ENCODE results near the gene SMC1B. TPM values are rescaled to one million over a fixed set of nuclear protein-coding genes. Genes with fewer than 3 reads are reported as not detected.

SMC1B gene
- total and polyA plus RNA-seq, 2 experiments from 2014 or later: 0.10 TPM; not detected in 1

DNA sequence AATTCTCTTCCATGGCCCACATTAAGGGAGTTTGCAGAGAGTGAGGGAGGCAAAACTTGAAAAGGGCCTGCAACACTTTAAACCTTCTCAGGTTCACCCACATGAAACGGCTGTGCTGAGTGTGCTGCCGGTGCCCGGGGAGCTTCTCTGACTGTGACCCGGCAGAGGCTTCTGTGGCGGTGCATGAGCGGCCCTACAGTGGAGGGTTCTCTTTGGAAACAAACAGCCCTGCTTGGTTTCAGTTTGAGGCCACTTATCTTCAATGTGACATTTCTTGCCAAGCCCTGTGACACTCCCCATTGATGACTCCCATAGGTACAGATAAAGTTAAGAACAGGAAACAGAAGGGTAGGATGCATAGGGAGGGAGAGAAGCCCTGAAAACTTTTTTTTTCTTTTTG lies 71.9 kb downstream of the SMC1B start:
- H3K4me3 ChIP-seq: no peak overlapping the region
- no peaks in the 10 kb centered on the region for H3K27me3 ChIP-seq (ENCODE audit: insufficient read depth)
- H3K4me2 ChIP-seq: no peak overlapping the region
- H3K9me3 Mint-ChIP-seq: no peaks in the 10 kb centered on the region
- H3K79me2 ChIP-seq (replicated peaks; ENCODE audit: insufficient read depth): no peaks in the 10 kb centered on the region
- H3K27ac Mint-ChIP-seq: no peak overlapping the region
- no peaks in the 10 kb centered on the region for H3K4me1 Mint-ChIP-seq
- H3K36me3 ChIP-seq (ENCODE audit: insufficient read depth): 0 out of 2 replicates have a peak, but pooled peaks cover 15% of the 10 kb centered on the region
- peaks cover 2% of the 10 kb centered on the region for H3K27me3 Mint-ChIP-seq (ENCODE audit: insufficient read depth, low read depth, poor library complexity)
- no peaks in the 10 kb centered on the region for H3K4me1 ChIP-seq (ENCODE audit: insufficient read depth)
- no peaks in the 10 kb centered on the region; the same call in 1 of the 2 replicates for H3K9me2 ChIP-seq (ENCODE audit: insufficient read depth)
- H2AFZ ChIP-seq: no peak overlapping the region
- DNase-seq (ENCODE audit: low spot score) (no peak), ATAC-seq (no peak)
- no peak overlapping the region for H3K27ac ChIP-seq (ENCODE audit: low read depth)
- TF ChIP-seq, protein P1, sequence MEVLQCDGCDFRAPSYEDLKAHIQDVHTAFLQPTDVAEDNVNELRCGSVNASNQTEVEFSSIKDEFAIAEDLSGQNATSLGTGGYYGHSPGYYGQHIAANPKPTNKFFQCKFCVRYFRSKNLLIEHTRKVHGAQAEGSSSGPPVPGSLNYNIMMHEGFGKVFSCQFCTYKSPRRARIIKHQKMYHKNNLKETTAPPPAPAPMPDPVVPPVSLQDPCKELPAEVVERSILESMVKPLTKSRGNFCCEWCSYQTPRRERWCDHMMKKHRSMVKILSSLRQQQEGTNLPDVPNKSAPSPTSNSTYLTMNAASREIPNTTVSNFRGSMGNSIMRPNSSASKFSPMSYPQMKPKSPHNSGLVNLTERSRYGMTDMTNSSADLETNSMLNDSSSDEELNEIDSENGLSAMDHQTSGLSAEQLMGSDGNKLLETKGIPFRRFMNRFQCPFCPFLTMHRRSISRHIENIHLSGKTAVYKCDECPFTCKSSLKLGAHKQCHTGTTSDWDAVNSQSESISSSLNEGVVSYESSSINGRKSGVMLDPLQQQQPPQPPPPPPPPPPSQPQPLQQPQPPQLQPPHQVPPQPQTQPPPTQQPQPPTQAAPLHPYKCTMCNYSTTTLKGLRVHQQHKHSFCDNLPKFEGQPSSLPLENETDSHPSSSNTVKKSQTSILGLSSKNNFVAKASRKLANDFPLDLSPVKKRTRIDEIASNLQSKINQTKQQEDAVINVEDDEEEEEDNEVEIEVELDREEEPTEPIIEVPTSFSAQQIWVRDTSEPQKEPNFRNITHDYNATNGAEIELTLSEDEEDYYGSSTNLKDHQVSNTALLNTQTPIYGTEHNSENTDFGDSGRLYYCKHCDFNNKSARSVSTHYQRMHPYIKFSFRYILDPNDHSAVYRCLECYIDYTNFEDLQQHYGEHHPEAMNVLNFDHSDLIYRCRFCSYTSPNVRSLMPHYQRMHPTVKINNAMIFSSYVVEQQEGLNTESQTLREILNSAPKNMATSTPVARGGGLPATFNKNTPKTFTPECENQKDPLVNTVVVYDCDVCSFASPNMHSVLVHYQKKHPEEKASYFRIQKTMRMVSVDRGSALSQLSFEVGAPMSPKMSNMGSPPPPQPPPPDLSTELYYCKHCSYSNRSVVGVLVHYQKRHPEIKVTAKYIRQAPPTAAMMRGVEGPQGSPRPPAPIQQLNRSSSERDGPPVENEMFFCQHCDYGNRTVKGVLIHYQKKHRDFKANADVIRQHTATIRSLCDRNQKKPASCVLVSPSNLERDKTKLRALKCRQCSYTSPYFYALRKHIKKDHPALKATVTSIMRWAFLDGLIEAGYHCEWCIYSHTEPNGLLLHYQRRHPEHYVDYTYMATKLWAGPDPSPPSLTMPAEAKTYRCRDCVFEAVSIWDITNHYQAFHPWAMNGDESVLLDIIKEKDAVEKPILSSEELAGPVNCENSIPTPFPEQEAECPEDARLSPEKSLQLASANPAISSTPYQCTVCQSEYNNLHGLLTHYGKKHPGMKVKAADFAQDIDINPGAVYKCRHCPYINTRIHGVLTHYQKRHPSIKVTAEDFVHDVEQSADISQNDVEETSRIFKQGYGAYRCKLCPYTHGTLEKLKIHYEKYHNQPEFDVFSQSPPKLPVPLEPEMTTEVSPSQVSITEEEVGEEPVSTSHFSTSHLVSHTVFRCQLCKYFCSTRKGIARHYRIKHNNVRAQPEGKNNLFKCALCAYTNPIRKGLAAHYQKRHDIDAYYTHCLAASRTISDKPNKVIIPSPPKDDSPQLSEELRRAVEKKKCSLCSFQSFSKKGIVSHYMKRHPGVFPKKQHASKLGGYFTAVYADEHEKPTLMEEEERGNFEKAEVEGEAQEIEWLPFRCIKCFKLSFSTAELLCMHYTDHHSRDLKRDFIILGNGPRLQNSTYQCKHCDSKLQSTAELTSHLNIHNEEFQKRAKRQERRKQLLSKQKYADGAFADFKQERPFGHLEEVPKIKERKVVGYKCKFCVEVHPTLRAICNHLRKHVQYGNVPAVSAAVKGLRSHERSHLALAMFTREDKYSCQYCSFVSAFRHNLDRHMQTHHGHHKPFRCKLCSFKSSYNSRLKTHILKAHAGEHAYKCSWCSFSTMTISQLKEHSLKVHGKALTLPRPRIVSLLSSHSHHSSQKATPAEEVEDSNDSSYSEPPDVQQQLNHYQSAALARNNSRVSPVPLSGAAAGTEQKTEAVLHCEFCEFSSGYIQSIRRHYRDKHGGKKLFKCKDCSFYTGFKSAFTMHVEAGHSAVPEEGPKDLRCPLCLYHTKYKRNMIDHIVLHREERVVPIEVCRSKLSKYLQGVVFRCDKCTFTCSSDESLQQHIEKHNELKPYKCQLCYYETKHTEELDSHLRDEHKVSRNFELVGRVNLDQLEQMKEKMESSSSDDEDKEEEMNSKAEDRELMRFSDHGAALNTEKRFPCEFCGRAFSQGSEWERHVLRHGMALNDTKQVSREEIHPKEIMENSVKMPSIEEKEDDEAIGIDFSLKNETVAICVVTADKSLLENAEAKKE (CRISPR knock-in tag; IDR thresholded peaks at IDR 0.05): no peak
- TF ChIP-seq, protein P2, sequence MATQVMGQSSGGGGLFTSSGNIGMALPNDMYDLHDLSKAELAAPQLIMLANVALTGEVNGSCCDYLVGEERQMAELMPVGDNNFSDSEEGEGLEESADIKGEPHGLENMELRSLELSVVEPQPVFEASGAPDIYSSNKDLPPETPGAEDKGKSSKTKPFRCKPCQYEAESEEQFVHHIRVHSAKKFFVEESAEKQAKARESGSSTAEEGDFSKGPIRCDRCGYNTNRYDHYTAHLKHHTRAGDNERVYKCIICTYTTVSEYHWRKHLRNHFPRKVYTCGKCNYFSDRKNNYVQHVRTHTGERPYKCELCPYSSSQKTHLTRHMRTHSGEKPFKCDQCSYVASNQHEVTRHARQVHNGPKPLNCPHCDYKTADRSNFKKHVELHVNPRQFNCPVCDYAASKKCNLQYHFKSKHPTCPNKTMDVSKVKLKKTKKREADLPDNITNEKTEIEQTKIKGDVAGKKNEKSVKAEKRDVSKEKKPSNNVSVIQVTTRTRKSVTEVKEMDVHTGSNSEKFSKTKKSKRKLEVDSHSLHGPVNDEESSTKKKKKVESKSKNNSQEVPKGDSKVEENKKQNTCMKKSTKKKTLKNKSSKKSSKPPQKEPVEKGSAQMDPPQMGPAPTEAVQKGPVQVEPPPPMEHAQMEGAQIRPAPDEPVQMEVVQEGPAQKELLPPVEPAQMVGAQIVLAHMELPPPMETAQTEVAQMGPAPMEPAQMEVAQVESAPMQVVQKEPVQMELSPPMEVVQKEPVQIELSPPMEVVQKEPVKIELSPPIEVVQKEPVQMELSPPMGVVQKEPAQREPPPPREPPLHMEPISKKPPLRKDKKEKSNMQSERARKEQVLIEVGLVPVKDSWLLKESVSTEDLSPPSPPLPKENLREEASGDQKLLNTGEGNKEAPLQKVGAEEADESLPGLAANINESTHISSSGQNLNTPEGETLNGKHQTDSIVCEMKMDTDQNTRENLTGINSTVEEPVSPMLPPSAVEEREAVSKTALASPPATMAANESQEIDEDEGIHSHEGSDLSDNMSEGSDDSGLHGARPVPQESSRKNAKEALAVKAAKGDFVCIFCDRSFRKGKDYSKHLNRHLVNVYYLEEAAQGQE (IDR thresholded peaks at IDR 0.05; ENCODE audit: unreplicated experiment): no peak
- no peak for TF ChIP-seq EZH2phosphoT487 (IDR thresholded peaks at IDR 0.05; ENCODE audit: unreplicated experiment)
- TF ChIP-seq ZNF114 (CRISPR knock-in tag; IDR thresholded peaks at IDR 0.05): no peak
- no peak for TF ChIP-seq NANOG (IDR thresholded peaks at IDR 0.05; ENCODE audit: borderline replicate concordance)
- TF ChIP-seq JUNB (IDR thresholded peaks at IDR 0.05; ENCODE audit: unreplicated experiment): no peak
- no peak for TF ChIP-seq ZNF331 (CRISPR knock-in tag; IDR thresholded peaks at IDR 0.05; ENCODE audit: low read depth)
- TF ChIP-seq STAT1 (IDR thresholded peaks at IDR 0.05; ENCODE audit: unreplicated experiment): no peak
- TF ChIP-seq EZH2 (IDR thresholded peaks at IDR 0.05; ENCODE audit: low read depth, unreplicated experiment): no peak
- no peak for TF ChIP-seq CTCF (conservative IDR thresholded peaks at IDR 0.05; ENCODE audit: low read depth in 2 of 2)
- TF ChIP-seq POLR2AphosphoS5 (IDR thresholded peaks at IDR 0.05; ENCODE audit: low read depth): no peak
- TF ChIP-seq ETS1 (IDR thresholded peaks at IDR 0.05): no peak
- TF ChIP-seq CREB1 (CRISPR knock-in tag; IDR thresholded peaks at IDR 0.05; ENCODE audit: low read depth): no peak
- no peaks in the 10 kb centered on the region for H3F3A ChIP-seq (replicated peaks; ENCODE audit: low read depth)
- peaks cover 27% of the 10 kb centered on the region for H3K36me3 Mint-ChIP-seq (ENCODE audit: low read depth)
- no peak overlapping the region for H3K4me3 Mint-ChIP-seq
- H4K20me1 ChIP-seq (replicated peaks; ENCODE audit: insufficient read depth): no peaks in the 10 kb centered on the region
